OCI-LY7 (cell line): ENCODE measurements around the gene SACS. TPM values are rescaled to one million over a fixed set of nuclear protein-coding genes. Genes with fewer than 3 reads are reported as not detected.

Source experiments
- BruUV-seq: library from RNA; stranded (reverse); fragments of 400-500 nt; replicated peaks from 2 replicates; lab custom pipeline; 2021; lab: Mats Ljungman, UMichigan
- CTCF ChIA-PET: fragments of 300-600 bp; sonication (Branson Sonifier 250); formaldehyde crosslinking; loops from one replicate; lab custom pipeline; 2022; ENCODE audit warnings: antibody characterized with exemption; ENCODE audit not compliant: unreplicated experiment; lab: Charles Lee
- POLR2A ChIA-PET: fragments of 300-600 bp; sonication (Branson Sonifier 250); formaldehyde crosslinking; loops from one replicate; lab custom pipeline; 2022; ENCODE audit warnings: antibody characterized with exemption; lab: Charles Lee
- DNase-seq: peaks from one replicate; pipeline ENCODE4 v3.0.0-alpha.2; 2015; ENCODE audit warnings: low spot score
- H2AFZ ChIP-seq: fragments of 200-600 bp; sonication (generic), shearing (Covaris generic); 2 replicates; pipeline ENCODE4 v1.6.1; 2014; ENCODE audit warnings: mild to moderate bottlenecking, antibody characterized with exemption, low read length, moderate library complexity
- H3K27ac ChIP-seq: fragments of 200-600 bp; sonication (generic); 2 replicates; pipeline ENCODE4 v1.5.1; 2014; ENCODE audit warnings: mixed run types, low read depth, mild to moderate bottlenecking, moderate library complexity, low read length, inconsistent platforms; ENCODE audit not compliant: poor library complexity, severe bottlenecking
- H3K36me3 ChIP-seq: fragments of 200-600 bp; sonication (generic); 2 replicates; pipeline ENCODE4 v1.6.1; 2014; ENCODE audit warnings: mild to moderate bottlenecking, antibody characterized with exemption, low read length, moderate library complexity, mixed read lengths; ENCODE audit not compliant: insufficient read depth
- H3K4me1 ChIP-seq: fragments of 200-600 bp; sonication (generic); 2 replicates; pipeline ENCODE4 v1.5.1; 2014; ENCODE audit warnings: mild to moderate bottlenecking, low read length; ENCODE audit not compliant: insufficient read depth, poor library complexity, severe bottlenecking
- H3K4me2 ChIP-seq: fragments of 200-600 bp; sonication (generic); 2 replicates; pipeline ENCODE4 v1.6.1; 2014; ENCODE audit warnings: mild to moderate bottlenecking, low read length
- H3K4me3 ChIP-seq: fragments of 200-600 bp; sonication (generic); 2 replicates; pipeline ENCODE4 v1.5.1; 2014; ENCODE audit warnings: mild to moderate bottlenecking, low read depth, low read length; ENCODE audit not compliant: poor library complexity, severe bottlenecking
- H3K79me2 ChIP-seq: fragments of 200-600 bp; sonication (generic); 2 replicates; pipeline ENCODE4 v1.6.1; 2016; ENCODE audit warnings: low read depth, mild to moderate bottlenecking, low read length, moderate library complexity, mixed read lengths; ENCODE audit not compliant: insufficient read depth
- H3K9me2 ChIP-seq: fragments of 200-600 bp; sonication (generic); 2 replicates; pipeline ENCODE4 v1.6.1; 2016; ENCODE audit warnings: mild to moderate bottlenecking, low read length, mixed read lengths; ENCODE audit not compliant: insufficient read depth
- H3K9me3 ChIP-seq: fragments of 200-600 bp; sonication (generic); 2 replicates; pipeline ENCODE4 v1.6.1; 2014; ENCODE audit warnings: mild to moderate bottlenecking, mixed run types, low read length, mixed read lengths
- H4K20me1 ChIP-seq: fragments of 200-600 bp; sonication (generic); 2 replicates; pipeline ENCODE4 v1.6.1; 2014; ENCODE audit warnings: mild to moderate bottlenecking, antibody characterized with exemption, low read length, moderate library complexity, mixed read lengths; ENCODE audit not compliant: insufficient read depth
- CTCF ChIP-seq: fragments of 200-600 bp; sonication (generic); conservative IDR thresholded peaks from 2 replicates; pipeline ENCODE4 v1.5.1; 2014; ENCODE audit warnings: mild to moderate bottlenecking, antibody characterized with exemption, low read length, moderate library complexity, mixed read lengths
- EZH2phosphoT487 ChIP-seq: fragments of 200-600 bp; sonication (generic); IDR thresholded peaks from 2 replicates; pipeline ENCODE4 v1.6.1; 2018; ENCODE audit warnings: low read depth, borderline replicate concordance, mild to moderate bottlenecking, mixed run types, antibody characterized with exemption, low read length, moderate library complexity, mixed read lengths
- intact Hi-C: fragments of 100-400 bp; cut with micrococcal nuclease; formaldehyde crosslinking; loops from one replicate; pipeline ENCODE4 v1.10.0; 2022; ENCODE audit not compliant: unreplicated experiment
- total RNA-seq, 2 experiments: library from RNA; depleted of rRNA in 1 of 2; stranded (reverse); fragments of >200 nt in 1 of 2; shearing (Covaris generic) in 1 of 2; gene quantifications; 2 replicates each; pipeline ENCODE4 v1.2.3, GENCODE V29; 2014 to 2022

Gene SACS
- total RNA-seq, 2 experiments from 2014 or later: 9.8 to 22.6 TPM

DNA sequence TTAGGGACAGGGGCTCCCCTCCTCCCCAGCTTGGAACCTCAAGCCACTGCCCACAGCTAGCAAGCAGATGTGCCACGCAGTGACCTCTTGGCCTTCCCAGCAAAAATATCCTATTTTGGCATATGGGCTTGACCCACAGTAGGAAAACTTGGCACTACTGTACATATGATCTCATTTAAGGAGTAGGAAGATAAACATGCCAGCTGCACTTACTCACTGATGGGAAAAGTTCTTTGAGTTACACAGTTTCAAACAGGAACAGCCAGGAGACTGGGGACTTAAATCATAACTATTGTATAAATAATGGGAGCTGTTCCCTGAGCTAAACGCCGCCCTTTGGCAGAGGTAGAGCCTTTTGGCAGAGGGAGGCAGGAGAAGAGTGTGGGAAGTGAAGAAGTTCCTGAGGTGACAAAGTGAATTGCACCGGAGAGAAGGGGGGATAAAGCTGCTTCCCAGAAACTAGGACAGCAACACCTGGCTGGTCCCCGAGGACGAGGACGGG lies 6.1 kb downstream of the SACS start:
- H2AFZ ChIP-seq: no peak overlapping the region
- no peaks in the 10 kb centered on the region for H4K20me1 ChIP-seq
- H3K9me3 ChIP-seq: no peaks in the 10 kb centered on the region
- ChIA-PET POLR2A (interaction anchor here (0.6 kb wide), 1 partner anchor 547 kb away, joined by 3 read pairs; no protein-coding TSS in a partner anchor), CTCF (no interaction called here)
- H3K4me3 ChIP-seq: no peak overlapping the region
- H3K36me3 ChIP-seq: no peaks in the 10 kb centered on the region
- H3K79me2 ChIP-seq: no peaks in the 10 kb centered on the region
- no TSS peak for BruUV-seq
- no peaks in the 10 kb centered on the region for H3K4me1 ChIP-seq
- no peak overlapping the region for H3K4me2 ChIP-seq
- DNase-seq: no peak
- no peak overlapping the region for H3K27ac ChIP-seq
- TF ChIP-seq EZH2phosphoT487 (no peak), CTCF (no peak)
- intact Hi-C loops: no loop called here
- H3K9me2 ChIP-seq: no peaks in the 10 kb centered on the region

- no peak for DNase-seq
- Histone ChIP-seq H3K4me2 (no peak overlapping the region), H3K9me3 (no peaks in the 10 kb centered on the region), H3K27ac (no peak overlapping the region), H2AFZ (no peak overlapping the region), H3K79me2 (no peaks in the 10 kb centered on the region), H4K20me1 (no peaks in the 10 kb centered on the region), H3K9me2 (no peaks in the 10 kb centered on the region), H3K4me1 (no peaks in the 10 kb centered on the region), H3K36me3 (no peaks in the 10 kb centered on the region), H3K4me3 (no peak overlapping the region)
- ChIA-PET CTCF (no interaction called here), POLR2A (interaction anchor here (0.7 kb wide), 1 partner anchor 48 kb away, joined by 3 read pairs; no protein-coding TSS in a partner anchor)
- intact Hi-C loops: no loop called here
- no TSS peak for BruUV-seq
- TF ChIP-seq CTCF: no peak
- no peak for TF ChIP-seq EZH2phosphoT487
These were observed 11.9 kb downstream of the SACS start for GRCh38 chr13:23421596-23421995.

DNA sequence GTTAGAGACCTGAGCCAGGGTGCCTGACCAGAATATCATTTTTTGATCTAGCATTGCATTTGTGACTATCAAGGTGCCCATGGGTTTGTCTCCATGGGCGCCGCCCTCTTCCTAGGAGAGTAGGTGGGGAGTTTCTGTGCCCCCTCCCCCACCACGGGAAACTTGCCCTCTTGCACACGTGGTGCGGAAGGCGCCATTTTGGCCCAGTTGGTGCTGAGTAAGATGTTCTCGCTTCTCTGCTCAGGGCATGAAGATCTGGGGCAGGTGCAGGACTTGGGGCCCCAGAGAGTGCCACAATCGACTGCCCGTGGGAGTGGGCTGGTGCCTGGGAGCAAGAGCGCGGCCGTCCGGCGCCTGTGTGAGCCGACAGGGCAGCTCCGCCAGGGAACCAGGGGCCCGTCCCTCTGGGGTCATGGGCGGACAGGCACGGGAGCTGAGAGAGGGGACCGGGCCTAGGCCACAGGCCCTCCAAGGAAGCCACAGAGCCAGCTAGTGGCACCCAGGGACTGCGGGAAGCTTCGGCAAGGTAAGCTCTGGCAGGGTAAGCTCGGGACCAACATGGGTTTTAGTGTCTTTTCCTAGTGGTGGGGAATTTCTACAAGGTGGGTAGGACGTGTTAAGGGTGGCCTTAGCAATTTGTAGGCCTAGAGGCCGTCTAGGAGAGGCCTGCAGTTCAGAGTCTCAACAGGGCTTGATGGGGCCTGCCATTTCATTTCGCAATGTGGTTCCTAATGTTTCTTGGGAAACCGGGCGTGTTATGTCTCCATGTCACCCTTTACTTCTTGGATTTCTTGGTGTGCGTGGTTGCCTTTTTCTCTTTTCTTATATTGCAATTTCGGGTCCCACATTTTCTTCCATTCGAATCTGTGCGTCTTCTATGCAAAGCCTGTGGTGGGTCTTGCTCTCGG lies 14.5 kb downstream of the SACS start:
- intact Hi-C loops: no loop called here
- DNase-seq: no peak
- Histone ChIP-seq H2AFZ (no peak overlapping the region), H3K9me2 (no peaks in the 10 kb centered on the region), H3K79me2 (no peaks in the 10 kb centered on the region), H4K20me1 (no peaks in the 10 kb centered on the region), H3K36me3 (no peaks in the 10 kb centered on the region), H3K9me3 (no peaks in the 10 kb centered on the region), H3K4me3 (no peak overlapping the region), H3K4me2 (no peak overlapping the region), H3K27ac (no peak overlapping the region), H3K4me1 (no peaks in the 10 kb centered on the region)
- CTCF ChIA-PET: no interaction called here
- BruUV-seq: no TSS peak
- TF ChIP-seq EZH2phosphoT487: no peak
- no peak for TF ChIP-seq CTCF
- POLR2A ChIA-PET: no interaction called here
